Measurements from ENCODE around the gene FKBP15. TPM values are rescaled to one million over a fixed set of nuclear protein-coding genes. Genes with fewer than 3 reads are reported as not detected.
"Not testable (repeated sequence)": the region's sequence is repeated elsewhere in the genome, so short reads cannot be mapped to it uniquely, and the experiment has no call there.

Gene FKBP15
- total and polyA plus RNA-seq, 2 of the 8 experiments (the other 6 are each of a cell fraction or from before 2014, with no cell fraction given): 9.9 to 13.8 TPM

DNA sequence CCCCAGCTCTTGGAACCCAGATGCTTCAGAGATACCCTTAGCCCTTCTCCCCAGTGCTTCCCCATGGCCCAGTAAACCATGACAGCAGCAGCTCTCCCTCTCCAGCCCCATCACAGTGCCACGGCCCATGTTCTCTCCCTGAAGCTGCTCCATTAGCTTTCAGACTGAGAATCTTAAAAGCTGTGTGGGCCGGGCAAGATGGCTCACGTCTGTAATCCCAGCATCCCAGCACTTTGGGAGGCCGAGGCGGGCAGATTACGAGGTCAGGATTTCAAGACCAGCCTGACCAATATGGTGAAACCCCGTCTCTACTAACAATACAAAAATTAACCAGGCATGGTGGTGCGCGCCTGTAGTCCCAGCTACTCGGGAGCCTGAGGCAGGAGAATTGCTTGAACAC lies 71.5 kb downstream of the FKBP15 start:
- not testable (repeated sequence) for H2AFZ ChIP-seq (ENCODE audit: low read length); H3K18ac ChIP-seq (ENCODE audit: extremely low read depth, low read length); H2BK120ac ChIP-seq (replicated peaks; ENCODE audit: low read depth, low read length); H3K79me2 ChIP-seq (ENCODE audit: control insufficient read depth in 1 of 2, insufficient read depth in 2 of 2, low read length in 2 of 2); H3K56ac ChIP-seq (replicated peaks; ENCODE audit: insufficient read length, low read depth, low read length); H3K4me3 ChIP-seq (ENCODE audit: extremely low read depth in 1 of 4, insufficient read depth in 2 of 4, low read depth in 3 of 4, low read length in 4 of 4); H3K23ac ChIP-seq (ENCODE audit: insufficient read length); H4K91ac ChIP-seq (replicated peaks; ENCODE audit: insufficient read length, low read length); FAIRE-seq; H2BK15ac ChIP-seq (ENCODE audit: low read length); H2BK20ac ChIP-seq (ENCODE audit: low read length); H2AK5ac ChIP-seq (ENCODE audit: low read depth, low read length); H4K5ac ChIP-seq (ENCODE audit: insufficient read length, low read depth, low read length); H3K14ac ChIP-seq (ENCODE audit: insufficient read length); H3K4me1 ChIP-seq (replicated peaks in 1 of 4; ENCODE audit: control insufficient read depth in 3 of 4, insufficient read depth in 4 of 4, low read length in 3 of 4); H3K79me1 ChIP-seq (ENCODE audit: low read depth, low read length); DNase-seq (ENCODE audit: low read depth in 1 of 2, low spot score in 2 of 2); H3K4me2 ChIP-seq (ENCODE audit: insufficient read depth in 1 of 2, low read depth in 2 of 2, low read length in 2 of 2); H3K27me3 ChIP-seq (replicated peaks in 1 of 4; ENCODE audit: control insufficient read depth in 3 of 4, extremely low read depth in 1 of 4, insufficient read depth in 3 of 4, low read length in 3 of 4); H3K9me3 ChIP-seq (ENCODE audit: insufficient read depth in 2 of 2, low read depth in 1 of 2, low read length in 1 of 2); H3K27ac ChIP-seq (ENCODE audit: low read depth, low read length); H3K9ac ChIP-seq (replicated peaks in 1 of 4; ENCODE audit: extremely low read depth in 1 of 4, low read depth in 3 of 4, low read length in 3 of 4); H3K36me3 ChIP-seq (ENCODE audit: control insufficient read depth in 2 of 4, insufficient read depth in 4 of 4, low read length in 3 of 4); H4K8ac ChIP-seq (ENCODE audit: extremely low read depth, insufficient read depth, low read length); H4K20me1 ChIP-seq (replicated peaks in 1 of 2; ENCODE audit: control insufficient read depth in 1 of 2, insufficient read depth in 2 of 2, low read length in 2 of 2); H2BK12ac ChIP-seq (ENCODE audit: low read depth, low read length); H2BK5ac ChIP-seq (ENCODE audit: low read depth, low read length); H3K4ac ChIP-seq (replicated peaks; ENCODE audit: insufficient read length, low read depth, low read length); H3K23me2 ChIP-seq (ENCODE audit: low read depth, low read length)
- CTCF ChIA-PET (ENCODE audit: partially characterized antibody): interaction anchor here (0.6 to 4.7 kb wide), 5 partner anchors 10 to 728 kb away, joined by 3 to 17 read pairs (median 7); partner anchors contain the start of genes FKBP15 and SLC31A1
- WGBS, 2 experiments (ENCODE audit: extremely low coverage in 1 of 2, insufficient coverage in 1 of 2, insufficient read length in 1 of 2, insufficient replicate concordance in 2 of 2, low coverage in 1 of 2, low lambda C conversion rate in 2 of 2, missing lambda C conversion rate in 1 of 2): 87% methylated on average over 10 of the region's 10 CpGs; no CpG with 5 or more reads in 1 of the 2 experiments
- POLR2A ChIA-PET (ENCODE audit: partially characterized antibody): interaction anchor here (1.3 to 2.1 kb wide), 2 partner anchors 10 to 18 kb away, joined by 3 to 8 read pairs; no protein-coding TSS in a partner anchor

Measured in H1 (cell line).